Measurements from ENCODE around the gene CHRD. TPM values are rescaled to one million over a fixed set of nuclear protein-coding genes. Genes with fewer than 3 reads are reported as not detected.

Gene CHRD
- total RNA-seq, 1 experiment from 2014 or later, result 1.8 TPM

DNA sequence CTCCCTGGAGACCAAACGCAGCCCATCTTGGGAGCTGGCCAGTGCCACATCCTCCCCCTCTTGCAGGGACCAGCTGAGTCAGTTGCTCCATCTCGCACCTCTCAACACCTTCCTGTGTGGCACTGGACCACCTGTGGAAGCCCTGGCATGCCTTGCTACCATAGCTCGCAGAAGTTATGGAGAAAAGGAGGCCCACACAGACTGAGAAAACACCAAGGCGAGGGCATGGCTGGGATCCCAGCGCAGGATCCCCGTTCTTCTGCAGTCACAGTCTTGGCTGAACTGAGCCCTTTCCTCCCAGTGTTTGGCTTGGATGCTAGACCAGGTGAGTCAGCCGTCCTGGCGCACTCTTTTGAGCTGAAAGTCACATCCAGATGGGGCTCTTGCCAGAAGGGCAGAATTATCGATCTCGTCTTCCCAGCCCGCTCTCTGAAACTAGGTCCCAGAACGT lies 46.9 kb downstream of the CHRD start:
- Histone ChIP-seq H3K14ac (ENCODE audit: insufficient read depth, low read length) (no peak overlapping the region; the same call in 1 of the 2 replicates), H2AK5ac (ENCODE audit: insufficient read length, low read length) (no peak overlapping the region), H3K79me2 (ENCODE audit: insufficient read depth, low read length) (no peaks in the 10 kb centered on the region), H2BK12ac (ENCODE audit: insufficient read length, low read depth, low read length) (no peak overlapping the region), H3K18ac (ENCODE audit: insufficient read length, low read depth, low read length) (no peak overlapping the region), H3K9me3 (ENCODE audit: control insufficient read depth, low read depth, low read length) (no peaks in the 10 kb centered on the region), H2BK5ac (ENCODE audit: insufficient read length, low read length) (no peak overlapping the region), H4K20me1 (ENCODE audit: control insufficient read depth, insufficient read depth, insufficient read length) (no peaks in the 10 kb centered on the region), H4K5ac (ENCODE audit: insufficient read length, low read depth, low read length) (no peak overlapping the region), H3K56ac (ENCODE audit: insufficient read length, low read depth, low read length) (no peak overlapping the region), H3K4me1 (ENCODE audit: insufficient read depth, low read length) (no peaks in the 10 kb centered on the region), H3K27me3 (ENCODE audit: insufficient read depth, low read length) (no peaks in the 10 kb centered on the region), H4K8ac (replicated peaks; ENCODE audit: insufficient read length, low read depth, low read length) (no peak overlapping the region), H2BK15ac (ENCODE audit: low read depth, low read length) (no peak overlapping the region), H4K91ac (ENCODE audit: insufficient read length, low read depth, low read length) (no peak overlapping the region), H2BK20ac (ENCODE audit: low read depth, low read length, poor library complexity, severe bottlenecking) (no peak overlapping the region), H3K23me2 (ENCODE audit: insufficient read length, low read depth, low read length, poor library complexity, severe bottlenecking) (no peaks in the 10 kb centered on the region), H3K4ac (ENCODE audit: low read depth, low read length) (no peak overlapping the region), H3K9ac (ENCODE audit: extremely low read depth, insufficient read length, low read length) (no peak overlapping the region), H3K4me2 (ENCODE audit: insufficient read depth, insufficient read length, low read length) (no peak overlapping the region), H3K79me1 (ENCODE audit: insufficient read depth, low read depth, low read length, poor library complexity, severe bottlenecking) (no peaks in the 10 kb centered on the region), H2AFZ (ENCODE audit: low read length) (no peak overlapping the region), H2BK120ac (ENCODE audit: low read depth, low read length, poor library complexity, severe bottlenecking) (no peak overlapping the region), H3K23ac (ENCODE audit: insufficient read length, low read depth, low read length) (no peak overlapping the region), H3K27ac (ENCODE audit: insufficient read length, low read depth, low read length) (no peak overlapping the region), H3T11ph (ENCODE audit: low read length) (no peak overlapping the region)
- peaks cover 13% of the 10 kb centered on the region; the same call in 1 of the 2 replicates for H3K27me3 Mint-ChIP-seq (ENCODE audit: low read depth)
- no CpG with 5 or more reads among the region's 12 CpGs for WGBS (ENCODE audit: extremely low coverage, insufficient read length, low lambda C conversion rate)
- H3K4me3 Mint-ChIP-seq, result no peak overlapping the region
- no peaks in the 10 kb centered on the region for H3K4me1 Mint-ChIP-seq
- no peak overlapping the region for H3K27ac Mint-ChIP-seq
- no peak for DNase-seq
- TF ChIP-seq, protein P1, sequence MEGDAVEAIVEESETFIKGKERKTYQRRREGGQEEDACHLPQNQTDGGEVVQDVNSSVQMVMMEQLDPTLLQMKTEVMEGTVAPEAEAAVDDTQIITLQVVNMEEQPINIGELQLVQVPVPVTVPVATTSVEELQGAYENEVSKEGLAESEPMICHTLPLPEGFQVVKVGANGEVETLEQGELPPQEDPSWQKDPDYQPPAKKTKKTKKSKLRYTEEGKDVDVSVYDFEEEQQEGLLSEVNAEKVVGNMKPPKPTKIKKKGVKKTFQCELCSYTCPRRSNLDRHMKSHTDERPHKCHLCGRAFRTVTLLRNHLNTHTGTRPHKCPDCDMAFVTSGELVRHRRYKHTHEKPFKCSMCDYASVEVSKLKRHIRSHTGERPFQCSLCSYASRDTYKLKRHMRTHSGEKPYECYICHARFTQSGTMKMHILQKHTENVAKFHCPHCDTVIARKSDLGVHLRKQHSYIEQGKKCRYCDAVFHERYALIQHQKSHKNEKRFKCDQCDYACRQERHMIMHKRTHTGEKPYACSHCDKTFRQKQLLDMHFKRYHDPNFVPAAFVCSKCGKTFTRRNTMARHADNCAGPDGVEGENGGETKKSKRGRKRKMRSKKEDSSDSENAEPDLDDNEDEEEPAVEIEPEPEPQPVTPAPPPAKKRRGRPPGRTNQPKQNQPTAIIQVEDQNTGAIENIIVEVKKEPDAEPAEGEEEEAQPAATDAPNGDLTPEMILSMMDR (conservative IDR thresholded peaks at IDR 0.05), result no peak
- H3K36me3 Mint-ChIP-seq (ENCODE audit: insufficient read depth in 1 of 3, low read depth in 3 of 3), result peaks cover 0 to 1% (median 0%) of the 10 kb centered on the region in 3 experiments; a peak in 1 of 7 replicates
- peaks cover 6 to 14% of the 10 kb centered on the region in 2 experiments; a peak in 4 of 5 replicates for H3K9me3 Mint-ChIP-seq
